SKM-1 (cell line): ENCODE measurements around the gene DENND6A.

Experiments
- DNase-seq: peaks from one replicate; lab custom pipeline; 2025; ENCODE audit not compliant: unreplicated experiment; lab: John Stamatoyannopoulos, UW

DENND6A gene

DNA sequence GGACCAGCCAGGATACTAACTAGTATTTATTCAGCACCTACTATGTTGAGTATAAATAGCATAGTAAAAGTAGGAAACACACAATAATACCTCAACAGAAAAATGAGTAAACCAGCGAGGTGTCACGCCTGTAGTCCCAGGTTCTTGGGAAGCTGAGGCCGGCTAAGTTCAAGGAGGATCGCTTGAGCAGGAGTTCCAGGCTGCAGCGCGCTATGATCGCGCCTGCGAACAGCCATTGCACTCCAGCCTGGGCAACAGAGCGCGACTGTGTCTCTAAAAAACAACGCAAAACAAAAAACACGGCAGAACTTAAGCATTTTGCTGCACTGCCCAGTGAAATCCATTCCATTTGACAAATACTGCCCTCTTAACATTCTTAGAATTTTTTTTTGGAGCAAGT lies 1.3 kb upstream of the DENND6A start:
- DNase-seq = no peak

DNA sequence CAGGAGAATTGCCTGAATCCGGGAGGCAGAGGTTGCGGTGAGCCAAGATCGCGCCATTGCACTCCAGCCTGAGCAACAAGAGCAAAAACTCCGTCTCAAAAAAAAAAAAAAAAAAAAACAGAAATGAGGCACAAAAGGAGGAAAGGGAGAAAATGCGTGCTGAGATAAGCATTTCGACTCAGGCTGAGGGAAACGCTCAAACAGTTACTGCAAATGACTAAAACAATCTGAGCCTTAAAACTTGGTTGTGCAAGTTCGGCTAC lies 813 bp downstream of the DENND6A start:
- DNase-seq = peak; percentile 69

DNA sequence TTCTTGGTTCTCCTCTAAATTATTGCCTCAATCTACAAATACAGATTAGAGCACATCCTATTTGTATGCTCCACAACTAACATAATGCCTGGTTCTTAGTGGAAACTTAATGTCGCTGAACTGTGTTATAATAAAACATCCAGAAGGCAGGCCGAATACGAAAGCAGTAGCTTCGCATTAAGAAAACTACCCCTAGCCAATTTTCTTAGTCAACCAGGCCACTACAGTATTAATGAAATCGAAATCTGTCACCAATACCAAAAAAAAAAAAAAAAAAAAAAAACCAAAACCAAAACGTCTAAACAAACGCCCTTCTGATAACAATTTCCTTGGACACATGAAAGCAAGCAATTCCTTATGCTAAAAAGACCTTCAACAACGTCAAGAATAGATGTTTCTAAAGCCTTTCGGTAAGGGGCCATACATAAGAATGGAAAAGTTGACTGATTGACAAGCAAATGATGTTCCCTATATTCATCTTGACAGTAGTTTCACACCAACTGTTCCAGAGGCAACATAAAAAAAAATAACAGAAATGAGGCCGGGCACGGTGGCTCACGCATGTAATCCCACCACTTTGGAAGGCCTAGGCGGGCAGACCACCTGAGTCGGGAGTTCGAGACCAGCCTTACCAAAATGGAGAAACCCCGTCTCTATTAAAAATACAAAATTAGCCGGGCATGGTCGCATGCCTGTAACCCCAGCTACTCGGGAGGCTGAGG lies 1.3 kb downstream of the DENND6A start:
- no peak for DNase-seq

DNA sequence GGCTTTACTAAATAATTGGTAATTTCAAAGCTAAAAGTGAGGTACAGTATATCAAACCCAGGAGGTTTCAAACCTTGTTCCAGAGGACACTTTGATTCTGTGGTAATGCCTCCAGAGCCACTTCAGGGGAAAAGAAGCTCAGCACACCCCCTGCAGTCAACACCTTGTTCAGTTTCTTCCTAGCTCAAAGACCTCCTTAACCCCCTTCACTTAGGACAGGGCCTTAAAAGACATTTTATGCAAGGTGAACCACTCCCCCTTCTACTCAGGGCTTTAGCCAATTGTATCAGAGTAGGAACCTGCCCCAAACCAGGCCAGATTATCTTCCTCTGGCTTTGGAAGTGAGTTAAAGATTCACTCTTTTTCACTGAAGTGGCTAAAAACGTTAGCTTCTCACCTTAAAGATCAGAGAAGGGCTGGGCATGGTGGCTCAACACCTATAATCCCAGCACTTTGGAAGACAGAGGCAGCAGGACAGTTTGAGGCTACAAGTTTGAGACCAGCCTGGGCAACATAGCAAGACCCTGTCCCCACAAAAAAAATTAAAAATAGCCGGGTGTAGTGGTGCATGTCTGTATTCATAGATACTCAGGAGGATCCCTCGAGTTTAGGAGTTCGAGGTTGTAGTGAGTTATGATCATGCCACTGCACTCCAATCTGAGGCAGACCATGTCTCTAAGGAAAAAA lies 3.4 kb downstream of the DENND6A start:
- no peak for DNase-seq

DNA sequence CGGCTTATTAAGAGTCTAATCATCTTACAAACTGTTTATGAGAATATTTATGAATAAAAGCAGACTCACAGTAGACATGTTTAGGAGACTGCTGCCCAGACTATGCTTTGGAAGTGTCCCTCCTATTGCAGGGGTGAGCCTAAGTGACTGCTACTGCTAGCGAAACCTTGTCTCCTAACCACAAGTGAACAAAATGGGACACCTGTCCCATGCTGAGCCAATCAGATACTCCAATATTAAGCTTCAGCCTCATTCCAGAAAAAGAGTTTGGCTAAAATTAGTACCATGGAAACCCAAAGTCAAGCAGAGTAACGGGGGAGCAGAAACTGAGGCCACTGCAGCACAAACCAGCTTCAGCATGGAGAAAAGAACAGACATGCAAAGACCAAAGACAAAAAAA lies 4.6 kb downstream of the DENND6A start:
- DNase-seq = no peak

DNA sequence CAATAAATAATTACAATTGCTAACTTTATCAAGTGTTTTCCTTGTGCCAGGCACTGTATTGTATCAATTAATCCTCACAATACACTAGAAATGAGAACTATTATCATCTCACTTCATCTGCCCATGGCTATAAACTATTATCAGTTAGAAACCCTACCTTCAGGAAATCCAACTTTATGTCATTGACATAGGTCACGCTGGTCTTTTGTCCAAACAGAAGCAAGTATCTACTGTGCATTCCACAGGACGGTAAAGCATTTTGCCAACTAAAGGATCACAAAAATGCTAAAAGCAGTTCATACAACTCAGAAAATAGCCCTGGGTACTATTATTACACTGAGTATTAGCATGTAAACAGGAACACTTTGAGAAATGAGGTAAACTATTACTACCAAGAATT lies 9.6 kb downstream of the DENND6A start:
- no peak for DNase-seq

DNA sequence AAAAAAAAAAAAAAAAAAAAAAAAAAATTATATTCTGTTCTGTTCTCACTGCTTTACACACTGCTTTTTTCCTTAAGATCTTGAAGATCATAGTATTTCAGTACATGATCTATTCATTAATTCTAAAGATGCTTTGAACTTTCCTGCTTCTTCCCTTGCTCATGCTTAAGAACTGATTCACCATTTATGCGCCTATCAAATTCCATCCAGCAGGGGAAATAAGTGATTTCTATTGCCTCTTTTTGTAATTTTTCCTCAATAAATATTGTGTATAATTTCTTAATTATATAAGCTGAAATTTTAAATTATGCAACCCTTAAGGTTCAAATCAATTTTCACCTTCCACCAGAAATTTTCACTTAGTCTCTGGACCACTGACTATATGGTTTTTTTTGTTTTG lies 10.6 kb downstream of the DENND6A start:
- DNase-seq = no peak

DNA sequence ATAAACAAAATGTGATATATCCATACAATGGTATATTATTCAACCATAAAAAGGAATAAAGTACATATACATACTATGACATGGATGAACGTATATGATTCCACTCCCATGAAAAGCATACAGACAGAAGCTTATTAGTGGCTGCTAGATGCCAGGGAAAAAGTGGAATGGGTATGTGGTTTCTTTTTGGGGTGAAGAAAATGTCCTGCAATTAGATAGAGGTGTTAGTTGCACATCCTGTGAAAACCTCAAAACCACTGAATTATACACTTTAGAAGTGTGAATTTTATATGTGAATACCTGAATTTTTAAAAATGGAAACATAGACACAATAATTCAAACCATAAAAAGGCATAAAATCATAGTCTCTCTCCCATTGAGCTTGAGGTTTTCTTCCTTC lies 11.2 kb downstream of the DENND6A start:
- DNase-seq = no peak

DNA sequence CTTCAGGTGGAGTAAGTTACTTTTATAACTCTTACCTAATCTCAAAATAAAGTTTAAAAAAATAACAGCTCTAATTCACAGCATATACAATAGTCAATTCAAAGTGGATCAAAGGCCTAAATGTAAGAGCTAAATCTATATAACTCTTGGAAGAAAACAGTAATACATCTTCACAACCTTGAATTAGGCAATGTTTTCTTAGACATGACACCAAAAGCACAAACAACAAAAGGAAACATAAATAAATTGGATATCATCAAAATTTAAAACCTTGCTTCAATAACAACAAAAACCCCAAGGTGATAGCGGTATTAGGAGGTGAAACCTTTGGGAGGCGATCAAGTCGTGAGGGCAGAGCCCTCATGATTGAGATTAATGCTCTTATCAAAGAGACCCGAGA lies 12.8 kb downstream of the DENND6A start:
- DNase-seq = no peak

DNA sequence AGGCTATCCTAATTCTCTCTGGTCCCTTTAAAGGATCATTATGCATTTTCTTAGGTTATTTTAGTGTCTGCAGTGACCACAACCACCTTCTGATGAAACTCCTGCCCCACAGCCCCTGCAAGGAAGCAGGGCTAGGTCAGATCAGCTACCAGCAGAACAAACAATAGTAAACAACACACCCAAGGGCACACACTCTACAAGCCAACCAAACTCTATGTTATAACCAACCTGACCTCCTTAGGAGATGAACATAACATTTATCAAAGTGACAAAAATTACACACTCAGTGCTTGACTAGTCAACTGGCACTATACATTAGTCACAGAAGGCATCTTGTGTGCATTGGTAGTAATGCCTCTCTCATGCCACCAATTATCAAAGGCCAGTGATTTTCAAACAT lies 17.3 kb downstream of the DENND6A start:
- DNase-seq = no peak

DNA sequence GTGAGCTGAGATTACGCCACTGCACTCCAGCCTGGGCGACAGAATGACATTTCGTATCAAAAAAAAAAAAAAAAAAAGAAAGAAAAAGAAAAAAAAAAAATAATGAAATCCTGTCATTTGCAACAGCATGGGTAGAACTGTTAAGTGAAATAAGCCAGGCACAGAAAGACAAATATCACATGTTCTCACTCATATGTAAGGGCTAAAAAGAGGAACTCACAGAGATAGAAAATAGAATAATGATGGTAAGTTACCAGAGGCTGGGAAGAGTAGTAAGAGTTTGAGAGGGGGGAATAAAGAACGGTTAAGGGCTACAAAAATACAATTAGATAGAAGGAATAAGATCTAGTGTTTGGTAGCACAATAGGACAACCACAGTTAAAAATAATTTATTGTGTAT lies 19.7 kb downstream of the DENND6A start:
- no peak for DNase-seq

DNA sequence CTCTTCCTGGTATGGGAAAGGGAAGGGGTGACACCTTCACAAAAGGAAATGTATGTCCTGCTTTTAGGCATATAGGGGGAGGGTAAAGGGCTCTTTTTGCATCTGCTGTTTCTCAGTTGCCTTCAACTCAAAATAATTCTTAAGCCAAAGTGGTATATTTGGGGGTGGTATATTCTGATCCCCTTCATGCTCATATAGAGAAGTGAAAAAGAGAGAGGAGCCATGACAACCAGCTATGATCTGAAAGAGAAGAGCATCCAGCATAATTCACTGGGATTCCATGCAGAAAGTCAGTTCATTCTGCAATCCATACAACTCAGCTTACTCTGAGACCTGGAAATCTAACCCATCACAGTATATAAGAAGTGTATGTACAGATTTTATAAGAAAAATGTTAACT lies 22.3 kb downstream of the DENND6A start:
- DNase-seq = no peak

DNA sequence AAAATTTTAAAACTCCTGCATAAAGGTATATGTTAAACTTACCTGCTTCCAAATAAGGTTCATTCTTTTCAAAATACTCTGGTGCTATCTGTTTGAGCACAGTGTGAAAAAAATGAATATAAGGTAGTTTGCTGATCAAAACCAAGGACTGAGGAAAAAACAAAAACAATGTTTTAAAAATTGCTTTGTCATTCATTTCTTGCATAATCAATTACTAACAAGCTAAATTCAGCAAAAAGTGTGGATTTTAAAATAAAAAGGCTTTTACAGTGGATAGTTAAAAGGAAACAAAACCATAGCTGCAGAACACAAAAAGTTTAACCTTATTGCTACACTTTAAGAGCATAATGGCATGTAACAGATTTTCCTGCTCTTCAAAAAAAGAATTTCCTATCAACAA lies 31.5 kb downstream of the DENND6A start:
- DNase-seq = no peak

DNA sequence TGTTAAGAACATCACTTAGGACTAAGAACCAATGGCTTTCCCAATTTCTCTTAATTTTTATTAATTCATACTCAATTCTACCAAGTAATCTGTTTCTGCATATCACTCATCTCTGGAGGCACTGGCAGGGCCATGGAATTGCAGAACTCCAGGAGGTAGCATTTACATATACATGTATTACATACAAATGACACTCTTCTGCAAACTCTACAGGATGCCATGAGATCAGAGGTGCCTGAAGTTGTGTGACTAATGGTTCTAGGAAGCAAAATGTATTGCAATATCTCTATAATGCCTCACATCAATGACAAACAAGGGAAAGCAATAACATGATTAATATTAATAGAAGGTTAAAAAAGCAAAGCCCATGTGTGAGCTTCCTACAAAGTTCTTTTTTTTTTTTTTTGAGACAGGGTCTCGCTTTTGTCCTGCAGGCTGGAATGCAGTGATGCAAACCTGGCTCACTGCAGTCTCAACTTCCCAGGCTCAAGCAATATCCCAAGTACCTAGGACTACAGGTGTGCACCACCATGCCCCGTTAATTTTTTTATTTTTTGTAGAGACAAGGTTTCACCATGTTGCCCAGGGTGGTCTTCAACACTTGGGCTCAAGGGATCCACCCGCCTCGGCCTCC lies 33.0 kb downstream of the DENND6A start:
- DNase-seq = no peak

DNA sequence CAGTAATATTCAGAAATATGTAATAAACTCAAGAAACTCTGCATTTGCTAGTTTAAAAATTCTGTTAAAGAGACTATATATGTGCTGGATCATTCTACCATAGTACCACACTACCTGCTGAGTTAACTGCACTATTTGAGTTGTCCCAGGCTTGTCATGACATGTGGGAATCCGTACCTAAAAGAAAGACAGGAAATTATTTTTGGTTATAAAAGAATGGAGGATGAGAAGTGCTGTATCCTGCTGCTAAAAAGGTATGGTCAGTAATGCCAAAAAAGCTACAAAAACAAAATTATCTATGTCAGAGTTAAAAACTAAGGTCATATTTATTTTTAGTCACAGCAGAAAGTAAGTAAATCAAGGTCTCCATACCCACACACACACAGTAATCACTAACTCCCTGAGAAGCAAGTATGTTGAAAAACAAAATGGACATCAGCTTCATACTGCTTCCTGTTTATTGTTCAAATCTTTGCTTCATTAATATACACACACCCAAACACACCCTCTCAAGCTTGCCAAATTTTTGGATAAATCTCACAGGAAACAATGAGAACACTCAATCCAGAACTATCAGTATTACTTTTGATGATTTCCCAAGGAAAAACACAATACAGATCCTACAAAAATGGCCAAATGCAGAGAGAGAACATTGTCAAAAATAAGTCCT lies 33.7 kb downstream of the DENND6A start:
- no peak for DNase-seq

DNA sequence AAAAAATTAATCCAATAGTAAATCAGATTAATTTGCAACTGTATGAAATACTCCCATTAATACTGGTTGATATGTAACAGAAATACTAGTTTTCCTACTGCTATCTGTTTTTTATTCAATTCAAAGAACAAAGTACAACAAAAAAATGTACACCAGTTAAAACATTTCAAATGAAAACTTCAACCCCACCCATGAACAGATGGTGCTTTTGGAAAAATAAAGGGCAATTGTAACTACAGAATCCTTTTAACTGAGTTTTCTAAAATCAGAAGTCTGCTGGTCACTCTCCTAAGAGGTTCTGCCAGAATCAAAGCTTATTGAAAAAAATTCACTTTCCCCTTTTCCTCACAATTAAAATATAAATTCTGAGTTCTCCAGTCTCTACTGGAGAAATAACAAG lies 34.3 kb downstream of the DENND6A start:
- DNase-seq = no peak

DNA sequence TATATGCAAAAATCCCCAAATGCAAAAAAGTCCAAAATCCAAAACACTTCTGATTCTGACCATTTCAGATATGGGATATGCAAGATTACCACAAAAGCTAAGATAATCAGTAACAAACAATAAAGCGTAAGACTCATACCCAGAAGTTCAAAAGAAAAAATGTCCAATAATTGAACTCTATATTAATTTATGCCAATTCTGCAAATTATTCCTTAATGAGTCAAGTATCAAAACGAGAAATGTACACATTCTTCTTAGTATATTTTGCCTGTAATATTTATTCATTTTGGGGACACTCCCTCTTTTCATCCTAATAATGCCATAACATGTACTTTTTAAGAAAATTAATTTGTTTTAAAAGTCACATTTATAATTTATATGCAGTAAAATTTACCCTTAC lies 37.1 kb downstream of the DENND6A start:
- DNase-seq = no peak

DNA sequence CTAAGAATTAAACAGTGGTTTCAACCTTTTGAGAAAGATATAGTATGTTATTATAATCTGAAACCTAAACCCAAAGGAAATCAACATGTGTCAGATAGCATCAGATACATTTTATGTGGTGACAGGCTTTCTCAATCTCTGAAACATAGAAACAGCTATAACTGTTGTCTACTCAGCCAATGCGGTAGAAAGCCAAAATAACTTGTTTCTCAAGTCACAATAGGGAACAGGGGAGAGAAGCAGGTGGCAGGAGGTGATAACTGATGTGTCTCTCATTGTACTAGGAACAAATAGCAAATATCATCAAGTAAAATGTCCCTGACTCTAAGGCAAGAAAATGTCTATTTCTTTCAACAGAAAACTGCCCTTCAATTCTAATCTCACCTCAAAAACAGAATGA lies 38.6 kb downstream of the DENND6A start:
- DNase-seq = no peak

DNA sequence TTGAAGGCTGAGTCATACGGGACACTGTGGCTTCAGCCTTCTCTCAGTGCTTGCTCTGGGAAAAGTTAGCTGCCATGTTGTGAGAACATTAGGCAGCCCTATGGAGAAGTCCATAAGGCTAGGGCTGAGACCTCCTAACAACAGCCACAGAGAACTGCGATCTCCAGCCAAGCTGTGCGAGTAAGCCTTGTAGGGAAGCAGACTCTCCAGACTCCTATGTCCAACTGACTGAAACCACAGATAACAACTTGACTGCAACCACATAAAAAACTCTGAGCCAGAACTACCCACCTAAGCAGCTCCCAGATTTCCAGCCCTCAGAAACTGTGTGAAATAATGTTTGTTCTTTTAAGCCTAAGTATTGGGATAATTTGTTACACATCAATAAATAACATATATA lies 40.7 kb downstream of the DENND6A start:
- DNase-seq = no peak

DNA sequence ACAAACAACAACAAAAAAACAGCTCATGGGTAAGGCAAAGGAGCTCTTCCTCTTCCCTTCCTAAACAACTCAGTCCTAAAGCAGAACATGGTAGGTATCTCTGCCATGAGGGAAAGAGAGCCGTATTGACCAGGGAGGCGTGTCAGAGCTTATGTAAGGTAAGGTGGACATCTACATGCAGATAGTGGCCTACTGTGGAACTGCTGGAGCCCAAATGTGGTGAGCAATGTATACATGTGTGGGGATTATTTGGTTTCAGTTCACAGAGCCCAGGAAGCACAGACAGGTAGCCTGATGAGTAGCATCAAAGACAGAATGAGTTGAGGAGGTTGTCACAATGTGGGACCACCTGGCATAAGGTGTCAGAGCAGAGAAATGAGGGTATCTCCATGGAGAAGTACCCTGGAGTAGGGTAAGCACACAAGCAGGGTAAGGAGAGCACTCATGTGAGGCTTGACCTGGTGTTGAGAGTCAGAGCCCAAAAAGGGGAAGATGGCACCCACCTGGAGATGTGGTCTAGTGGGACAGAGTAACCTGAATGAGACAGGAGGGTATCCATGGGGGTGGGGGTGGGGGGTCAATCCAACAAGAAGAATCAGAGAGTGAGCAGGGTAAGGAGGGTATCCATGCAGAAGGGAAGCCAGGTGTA lies 45.5 kb downstream of the DENND6A start:
- no peak for DNase-seq

DNA sequence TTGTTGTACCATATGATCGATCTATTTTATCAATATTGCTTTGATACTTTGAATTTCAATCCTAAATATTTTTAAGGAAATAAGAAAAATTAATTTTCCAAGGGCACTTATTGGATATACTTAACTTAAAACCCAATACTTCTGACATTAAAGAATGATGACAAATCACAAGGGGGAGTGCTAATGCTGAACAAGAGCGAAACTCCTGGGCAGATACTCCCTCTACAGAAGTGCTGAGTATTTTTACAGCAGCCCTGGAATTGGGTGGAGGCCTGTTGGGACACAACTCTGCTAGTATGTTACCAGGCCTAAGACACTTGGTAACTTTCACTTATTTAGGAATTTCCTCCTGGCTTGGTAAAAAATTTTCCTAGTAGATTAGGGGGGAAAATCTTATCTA lies 46.2 kb downstream of the DENND6A start:
- no peak for DNase-seq

DNA sequence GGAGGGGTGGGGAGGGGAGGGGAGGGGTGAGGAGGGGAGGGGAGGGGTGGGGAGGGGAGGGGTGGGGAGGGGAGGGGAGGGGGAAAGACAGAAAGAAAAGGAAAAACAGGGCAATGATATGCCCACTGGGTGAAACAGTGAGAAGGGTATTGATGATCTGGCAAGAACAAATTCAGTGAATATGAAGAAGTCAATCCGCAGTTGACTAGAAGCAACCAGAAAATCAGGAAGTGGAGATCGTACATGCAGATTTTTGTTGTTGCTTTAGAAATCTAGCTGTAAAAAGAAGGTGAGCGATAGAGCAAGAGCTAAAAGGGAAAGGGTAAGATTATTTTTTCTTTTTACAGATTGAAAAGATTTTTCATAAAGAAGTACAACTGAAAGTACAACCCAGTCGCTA lies 48.1 kb downstream of the DENND6A start:
- no peak for DNase-seq
